GM18507 (cell line): ENCODE measurements around the gene SPATA31D1.

Experiments used
- DNase-seq: peaks from one replicate; pipeline ENCODE4 v3.0.0; 2011; ENCODE audit warnings: low read depth; ENCODE audit not compliant: insufficient read length; ENCODE audit errors: extremely low spot score
- FAIRE-seq: peaks from 2 replicates; lab custom pipeline; 2011; peaks lifted over from hg19 to GRCh38; lab: Jason Lieb, UNC

Gene SPATA31D1

DNA sequence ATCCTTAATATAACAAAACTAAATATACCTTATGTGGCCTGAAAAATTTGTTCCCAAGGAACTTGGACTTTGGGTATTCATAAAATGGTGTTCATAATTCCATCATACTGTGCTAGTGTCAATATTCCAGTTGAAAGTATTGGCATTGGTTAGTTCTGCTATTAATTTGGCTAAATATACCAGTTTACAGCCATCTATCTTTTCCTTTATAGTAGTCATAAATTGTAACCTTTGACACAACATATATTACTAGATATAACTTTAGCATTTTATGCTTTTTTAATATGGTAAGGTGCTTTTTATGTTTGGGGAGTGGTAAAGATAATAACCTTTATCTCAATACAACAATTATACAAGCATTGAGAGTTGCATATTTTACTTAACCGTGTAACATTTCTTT is 23.7 kb downstream of the SPATA31D1 start:
- DNase-seq (no peak), FAIRE-seq (no peak)

- FAIRE-seq (no peak), DNase-seq (no peak)
Observed at GRCh38 chr9:82020331-82020730, 31.8 kb downstream of the SPATA31D1 start.

DNA sequence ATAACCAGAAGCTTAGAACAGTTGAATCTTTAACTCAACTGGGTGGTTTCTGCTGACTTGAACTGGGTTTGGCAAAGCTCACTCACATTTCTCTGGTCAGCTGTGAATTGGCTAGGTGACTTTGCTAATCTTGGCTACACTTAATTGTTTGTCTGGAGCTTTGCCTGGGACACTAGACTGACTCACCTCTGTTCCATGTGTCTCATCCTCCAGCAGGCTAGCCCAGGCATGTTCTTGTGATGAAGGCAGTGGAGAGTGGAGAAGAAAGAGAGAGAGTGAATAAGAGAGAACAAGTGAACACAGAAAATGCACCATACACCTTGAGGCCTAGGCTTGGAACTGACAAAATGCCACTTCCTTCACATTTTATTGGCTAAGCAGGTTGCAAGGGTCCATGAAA is 32.6 kb downstream of the SPATA31D1 start:
- FAIRE-seq (no peak), DNase-seq (no peak)

- no peak for DNase-seq
Observed at GRCh38 chr9:82022121-82022520, 33.5 kb downstream of the SPATA31D1 start.

GRCh38 chr9:82024908-82025307 is 36.3 kb downstream of the SPATA31D1 start:
- DNase-seq (no peak), FAIRE-seq (no peak)

More at GRCh38 chr9:82022121-82022520, 33.5 kb downstream of the SPATA31D1 start:
- no peak for FAIRE-seq

DNA sequence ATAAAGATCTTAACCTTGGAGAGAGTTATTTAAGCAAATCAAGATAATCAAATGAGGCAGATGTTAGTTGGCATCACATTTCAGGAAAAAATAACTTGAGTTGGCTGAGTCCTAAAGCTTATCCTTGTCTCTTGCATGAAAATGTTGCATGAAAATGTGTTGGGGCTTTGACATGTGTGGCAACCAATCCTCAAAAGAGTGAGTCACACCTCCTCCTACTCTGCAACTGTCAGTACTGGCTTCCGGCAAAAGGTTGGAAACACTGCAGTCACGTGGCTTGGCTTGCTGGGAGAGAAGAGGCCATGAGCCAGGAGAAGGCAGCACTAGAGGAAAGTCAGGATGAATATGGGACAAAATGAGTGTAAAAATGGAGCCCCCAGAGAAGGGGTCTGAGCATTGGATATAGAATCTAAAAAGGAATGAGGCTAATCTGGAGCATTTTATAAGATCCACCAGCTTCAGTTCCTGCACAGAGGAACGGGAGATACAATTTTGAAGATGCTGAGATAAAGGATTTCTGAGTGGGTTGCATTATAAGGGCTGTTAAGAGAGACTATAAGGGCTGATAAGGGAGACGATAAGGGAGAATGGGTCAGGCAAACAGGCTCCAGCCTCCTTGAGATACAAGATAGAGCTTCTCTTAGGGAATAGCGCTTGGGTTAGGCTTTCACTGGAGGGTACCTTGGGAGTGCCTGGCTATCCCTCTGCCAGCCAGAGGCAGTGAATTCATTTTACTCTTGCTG is 43.1 kb downstream of the SPATA31D1 start:
- FAIRE-seq, result no peak
- DNase-seq, result no peak

- FAIRE-seq (no peak), DNase-seq (no peak)
Observed at GRCh38 chr9:82034956-82035731, 46.6 kb downstream of the SPATA31D1 start.

DNA sequence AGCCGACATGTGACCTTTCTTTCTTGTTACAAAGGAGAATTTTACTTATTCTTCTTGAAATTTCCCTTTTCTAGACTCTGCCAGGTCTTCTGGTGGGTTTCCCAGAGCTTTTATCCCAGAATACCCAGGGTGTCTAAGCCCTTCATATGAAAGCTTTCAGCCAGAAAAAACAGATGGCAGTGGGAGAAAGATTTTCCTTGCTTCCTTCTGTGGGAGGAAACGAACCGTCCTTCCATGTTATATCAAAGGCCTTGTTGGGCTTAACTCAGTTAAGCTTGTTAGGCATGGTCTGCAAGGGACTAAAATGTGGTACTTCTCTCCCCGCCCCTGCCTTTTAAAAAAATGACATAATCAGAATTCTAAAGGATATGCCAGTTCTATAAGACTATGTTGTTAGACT is 47.5 kb downstream of the SPATA31D1 start:
- no peak for FAIRE-seq

DNA sequence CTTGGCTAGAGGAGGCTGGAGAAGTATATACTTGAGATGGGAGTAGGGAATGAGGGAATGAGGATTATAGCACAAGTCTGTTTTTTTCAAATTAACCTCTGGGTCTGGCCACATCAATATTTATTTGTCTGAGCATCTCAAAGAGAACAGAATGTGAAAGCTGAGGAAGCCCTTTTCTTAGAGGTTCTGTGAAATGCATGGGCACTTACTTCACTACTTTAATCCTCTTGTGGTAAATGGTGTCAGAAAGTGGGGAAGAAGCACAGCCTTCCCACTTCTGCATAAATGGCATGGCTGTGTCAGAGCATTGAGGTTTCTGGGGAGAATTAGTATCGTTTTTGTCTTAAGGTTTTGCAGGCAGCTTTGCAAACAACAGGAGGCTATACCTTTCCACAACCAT is 48.6 kb downstream of the SPATA31D1 start:
- FAIRE-seq (no peak), DNase-seq (no peak)

More for the DNA sequence above, 47.5 kb downstream of the SPATA31D1 start:
- DNase-seq, result no peak

DNA sequence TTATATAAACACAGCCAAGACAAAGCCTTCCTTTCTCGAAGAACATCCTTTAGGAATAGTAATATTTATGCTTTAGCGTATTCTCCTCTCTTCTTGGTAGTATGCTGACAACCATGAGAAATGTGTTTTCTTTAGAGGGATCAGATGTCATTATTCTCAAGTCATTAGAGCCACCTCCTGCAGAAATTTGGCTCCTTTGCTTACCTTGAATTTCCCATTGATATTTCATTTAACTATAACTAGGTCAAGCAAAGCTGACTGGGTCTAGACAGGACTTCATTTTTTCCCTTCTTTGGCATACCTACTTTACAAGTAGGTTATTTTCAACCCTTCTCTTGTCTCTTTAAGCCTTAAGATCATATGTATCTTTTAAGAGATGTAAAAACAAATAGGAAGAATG is 50.3 kb downstream of the SPATA31D1 start:
- DNase-seq (no peak), FAIRE-seq (no peak)
